CD14-positive monocyte (primary cell): ENCODE data around the gene CLK4. TPM values are rescaled to one million over a fixed set of nuclear protein-coding genes. Genes with fewer than 3 reads are reported as not detected.

ENCODE experiments used
- DNase-seq, 3 donors: peaks; one replicate each; pipeline ENCODE4 v3.0.0-alpha.2; 2011 to 2022
- H2AFZ ChIP-seq: 2 replicates; pipeline ENCODE4 v1.6.0; 2012; ENCODE audit warnings: mild to moderate bottlenecking, low read depth, low read length, inconsistent platforms; ENCODE audit not compliant: insufficient read depth, poor library complexity, severe bottlenecking
- H3K27ac ChIP-seq, 2 donors: 1 replicate in 1 of 2; 2 replicates in 1 of 2; pipeline ENCODE4 v1.5.1; 2012 to 2013; ENCODE audit warnings: low read length in 2 of 2, control low read depth in 1 of 2, inconsistent platforms in 1 of 2, low read depth in 1 of 2, mild to moderate bottlenecking in 1 of 2
- H3K27me3 ChIP-seq, 2 donors: one replicate each; pipeline versions ENCODE4 v1.6.0 to v1.6.1; 2011 to 2013; ENCODE audit warnings: low read length in 2 of 2; ENCODE audit not compliant: control insufficient read depth in 2 of 2, insufficient read depth in 2 of 2
- H3K36me3 ChIP-seq, 2 donors: replicated peaks in 1 of 2; 1 replicate in 1 of 2; 2 replicates in 1 of 2; pipeline versions ENCODE4 v1.5.1 to v1.6.1; 2012 to 2013; ENCODE audit warnings: low read length in 2 of 2, control low read depth in 1 of 2, inconsistent platforms in 1 of 2, mild to moderate bottlenecking in 1 of 2; ENCODE audit not compliant: insufficient read depth in 2 of 2, control insufficient read depth in 1 of 2
- H3K4me1 ChIP-seq, 2 donors: 1 replicate in 1 of 2; 2 replicates in 1 of 2; pipeline versions ENCODE4 v1.5.1 to v1.6.1; 2012 to 2013; ENCODE audit warnings: low read length in 2 of 2, control low read depth in 1 of 2, inconsistent platforms in 1 of 2, mild to moderate bottlenecking in 1 of 2, moderate library complexity in 1 of 2; ENCODE audit not compliant: insufficient read depth in 2 of 2, control insufficient read depth in 1 of 2
- H3K4me2 ChIP-seq: replicated peaks from 2 replicates; pipeline ENCODE3; 2012; ENCODE audit warnings: low read length, moderate library complexity, mild to moderate bottlenecking; ENCODE audit not compliant: poor library complexity, severe bottlenecking; ENCODE audit errors: extremely low read depth
- H3K4me3 ChIP-seq, 3 experiments: fragments of 200-600 bp in 1 of 3; sonication (generic) in 1 of 3; replicated peaks in 1 of 3; 1 replicate in 2 of 3; 2 replicates in 1 of 3; pipeline ENCODE4 v1.5.1; 2011 to 2013; ENCODE audit warnings: low read length in 3 of 3, mild to moderate bottlenecking in 3 of 3, control low read depth in 2 of 3, low read depth in 2 of 3, inconsistent platforms in 1 of 3, moderate library complexity in 1 of 3
- H3K79me2 ChIP-seq: 2 replicates; pipeline ENCODE4 v1.6.0; 2012; ENCODE audit warnings: mild to moderate bottlenecking, control low read depth, inconsistent platforms, low read length, moderate library complexity; ENCODE audit not compliant: insufficient read depth
- H3K9ac ChIP-seq: 2 replicates; pipeline ENCODE4 v1.6.0; 2017; ENCODE audit warnings: low read length, mild to moderate bottlenecking; ENCODE audit not compliant: insufficient read depth, poor library complexity, severe bottlenecking
- H3K9me3 ChIP-seq, 2 donors: replicated peaks in 1 of 2; 1 replicate in 1 of 2; 2 replicates in 1 of 2; pipeline versions ENCODE4 v1.5.1 to v1.6.1; 2012 to 2013; ENCODE audit warnings: low read length in 2 of 2, control low read depth in 1 of 2; ENCODE audit not compliant: control insufficient read depth in 1 of 2, insufficient read depth in 1 of 2
- H4K20me1 ChIP-seq: 2 replicates; pipeline ENCODE4 v1.6.0; 2012; ENCODE audit warnings: mild to moderate bottlenecking, low read length, control low read depth, moderate library complexity; ENCODE audit not compliant: insufficient read depth
- H3K27ac Mint-ChIP-seq, 7 donors: one replicate each; pipeline ENCODE4 v1.8.0; 2020; ENCODE audit warnings: mild to moderate bottlenecking in 7 of 7, mixed read lengths in 7 of 7, moderate library complexity in 6 of 7, inconsistent platforms in 2 of 7
- H3K27me3 Mint-ChIP-seq, 3 donors: one replicate each; pipeline ENCODE4 v1.8.0; 2021 to 2022; ENCODE audit warnings: low read depth in 3 of 3, mild to moderate bottlenecking in 3 of 3, mixed read lengths in 3 of 3, moderate library complexity in 3 of 3, inconsistent platforms in 1 of 3
- H3K36me3 Mint-ChIP-seq, 2 donors: one replicate each; pipeline ENCODE4 v1.8.0; 2020; ENCODE audit warnings: mixed read lengths in 2 of 2, inconsistent platforms in 1 of 2, mild to moderate bottlenecking in 1 of 2
- H3K4me1 Mint-ChIP-seq: one replicate; pipeline ENCODE4 v1.8.0; 2020; ENCODE audit warnings: mild to moderate bottlenecking, mixed read lengths
- H3K4me3 Mint-ChIP-seq, 2 donors: one replicate each; pipeline ENCODE4 v1.8.0; 2020; ENCODE audit warnings: mild to moderate bottlenecking in 2 of 2, mixed read lengths in 2 of 2, moderate library complexity in 1 of 2
- H3K9me3 Mint-ChIP-seq, 7 donors: one replicate each; pipeline ENCODE4 v1.8.0; 2020 to 2022; ENCODE audit warnings: mixed read lengths in 7 of 7, mild to moderate bottlenecking in 6 of 7, moderate library complexity in 6 of 7, inconsistent platforms in 2 of 7
- CTCF ChIP-seq: fragments of 200-600 bp; IDR thresholded peaks from one replicate; pipeline ENCODE4 v1.8.0; 2022; ENCODE audit warnings: antibody characterized with exemption, mild to moderate bottlenecking
- WGBS: methylation state at CpG from one replicate; pipeline ENCODE4 v1.1.5; 2013; ENCODE audit warnings: missing lambda C conversion rate; ENCODE audit not compliant: insufficient coverage; 5-methylcytosine and 5-hydroxymethylcytosine counted together
- intact Hi-C, 2 donors: fragments of 100-400 bp; cut with micrococcal nuclease; formaldehyde crosslinking; loops; one replicate each; pipeline versions ENCODE4 v1.15.0 to v1.15.1; 2023
- polyA plus RNA-seq, 3 donors: library from polyadenylated mRNA; depleted of rRNA in 1 of 3; unstranded in 2 of 3; stranded (reverse) in 1 of 3; fragments of 300-500 nt in 2 of 3; fragments of >200 nt in 1 of 3; fragmentation: Illumina TruSeq in 2 of 3; gene quantifications; 1 replicate in 2 of 3; 2 replicates in 1 of 3; pipeline ENCODE4 v1.2.3, GENCODE V29; 2012 to 2021

The CLK4 gene
- polyA plus RNA-seq, 3 donors = 3.0 to 46.9 (median 4.9) TPM

GRCh38 chr5:178564811-178565550 is 61.9 kb downstream of the CLK4 start:
- Histone ChIP-seq H3K4me2 (no peak overlapping the region), H4K20me1 (no peaks in the 10 kb centered on the region), H3K36me3 (no peaks in the 10 kb centered on the region), H3K79me2 (no peaks in the 10 kb centered on the region), H3K9ac (no peak overlapping the region), H3K4me1 (peaks cover 0 to 4% of the 10 kb centered on the region in 2 donors), H3K27me3 (no peaks in the 10 kb centered on the region), H3K27ac (no peak overlapping the region), H3K9me3 (no peaks in the 10 kb centered on the region), H2AFZ (no peak overlapping the region), H3K4me3 (no peak overlapping the region)
- 40% methylated on average over 3 of the region's 12 CpGs for WGBS
- Mint-ChIP-seq H3K4me1 (peaks cover 11% of the 10 kb centered on the region), H3K36me3 (no peaks in the 10 kb centered on the region), H3K27ac (no peak overlapping the region), H3K4me3 (no peak overlapping the region), H3K9me3 (peaks cover 4 to 16% (median 10%) of the 10 kb centered on the region in 7 donors), H3K27me3 (peaks cover 3 to 7% (median 6%) of the 10 kb centered on the region in 3 donors)
- TF ChIP-seq CTCF = no peak
- DNase-seq = no peak
- intact Hi-C loops = no loop called here

DNA sequence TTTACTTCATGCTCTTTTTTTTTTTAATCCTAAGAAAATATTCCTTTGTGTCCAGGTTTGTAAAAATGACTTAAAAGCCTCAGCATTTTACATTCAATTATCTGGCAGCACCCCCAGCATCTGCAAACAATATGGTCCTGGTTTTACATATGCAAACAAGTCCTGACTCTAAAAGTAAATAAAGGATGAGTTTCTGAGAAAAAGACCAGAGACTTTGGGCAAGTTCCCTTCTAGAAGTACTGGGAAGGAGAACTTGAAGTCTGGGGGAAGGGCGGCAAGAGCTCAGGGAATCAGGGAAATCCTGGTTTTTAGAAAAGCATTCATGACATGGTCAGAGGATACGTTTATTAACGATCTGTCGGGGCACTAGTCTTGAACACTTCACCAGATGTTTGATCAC is 62.5 kb downstream of the CLK4 start:
- intact Hi-C loops = no loop called here
- WGBS = no CpG with 5 or more reads among the region's 4 CpGs
- H3K36me3 Mint-ChIP-seq = no peaks in the 10 kb centered on the region
- TF ChIP-seq CTCF = no peak
- H3K27me3 Mint-ChIP-seq = peaks cover 3 to 7% (median 6%) of the 10 kb centered on the region in 3 donors
- H3K9me3 Mint-ChIP-seq = peaks cover 4 to 11% (median 10%) of the 10 kb centered on the region in 7 donors
- Histone ChIP-seq H3K27me3 (no peaks in the 10 kb centered on the region), H3K4me3 (no peak overlapping the region), H3K4me2 (no peak overlapping the region), H3K9ac (no peak overlapping the region), H4K20me1 (no peaks in the 10 kb centered on the region), H3K36me3 (no peaks in the 10 kb centered on the region), H3K79me2 (no peaks in the 10 kb centered on the region), H3K27ac (no peak overlapping the region), H2AFZ (no peak overlapping the region), H3K9me3 (no peaks in the 10 kb centered on the region), H3K4me1 (peaks cover 0 to 4% of the 10 kb centered on the region in 2 donors)
- DNase-seq = no peak
- H3K4me1 Mint-ChIP-seq = peaks cover 14% of the 10 kb centered on the region
- H3K27ac Mint-ChIP-seq = no peak overlapping the region
- no peak overlapping the region for H3K4me3 Mint-ChIP-seq
